ENCODE measurements around the gene TRIM29.

- TF ChIP-seq CTCF (IDR thresholded peaks at IDR 0.05) = no peak
- no peak for TF ChIP-seq POLR2A (IDR thresholded peaks at IDR 0.05)
- no peak for TF ChIP-seq POLR2AphosphoS5 (IDR thresholded peaks at IDR 0.05)
These were observed 76.0 kb downstream of the TRIM29 start for GRCh38 chr11:120061761-120062560.
